ENCODE data around the gene ABCA9. TPM values are rescaled to one million over a fixed set of nuclear protein-coding genes. Genes with fewer than 3 reads are reported as not detected.

ABCA9 gene
- total RNA-seq, 4 donors from 2014 or later = 6.0 to 38.2 (median 8.5) TPM

DNA sequence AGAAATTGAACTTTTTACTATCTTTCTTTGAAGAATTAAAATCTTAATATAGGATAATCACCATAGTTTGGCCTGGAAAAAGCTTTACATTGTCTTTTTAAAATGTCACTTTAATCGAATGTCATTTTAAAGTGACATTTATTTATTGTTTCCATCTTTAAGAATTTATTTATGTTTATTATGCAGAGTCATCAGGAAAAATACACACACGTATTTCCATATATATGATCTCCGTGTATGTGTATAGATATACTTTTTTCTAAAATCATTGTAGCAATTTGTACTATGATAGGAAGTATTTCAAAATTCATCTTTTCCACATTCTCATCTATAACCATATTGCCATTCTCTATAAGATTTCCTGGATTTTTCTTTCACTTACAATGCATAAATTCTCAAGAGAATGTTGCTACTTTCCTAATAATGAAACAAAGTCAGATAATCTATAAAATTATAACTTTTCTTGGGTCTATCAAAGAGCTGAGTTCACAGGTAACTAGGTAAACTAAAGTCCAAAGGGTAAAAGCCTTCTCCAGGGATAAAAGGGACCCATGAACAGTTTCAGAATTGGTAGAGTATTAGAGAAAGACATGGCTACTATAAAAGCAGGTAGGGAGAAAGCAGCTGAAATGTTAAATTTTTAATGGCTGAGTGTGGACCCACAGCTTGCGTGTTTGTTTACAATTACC lies 117.5 kb downstream of the ABCA9 start:
- no peaks in the 10 kb centered on the region for H3K9me3 ChIP-seq
- no peak for TF ChIP-seq POLR2A (IDR thresholded peaks at IDR 0.05)
- TF ChIP-seq, protein P1, sequence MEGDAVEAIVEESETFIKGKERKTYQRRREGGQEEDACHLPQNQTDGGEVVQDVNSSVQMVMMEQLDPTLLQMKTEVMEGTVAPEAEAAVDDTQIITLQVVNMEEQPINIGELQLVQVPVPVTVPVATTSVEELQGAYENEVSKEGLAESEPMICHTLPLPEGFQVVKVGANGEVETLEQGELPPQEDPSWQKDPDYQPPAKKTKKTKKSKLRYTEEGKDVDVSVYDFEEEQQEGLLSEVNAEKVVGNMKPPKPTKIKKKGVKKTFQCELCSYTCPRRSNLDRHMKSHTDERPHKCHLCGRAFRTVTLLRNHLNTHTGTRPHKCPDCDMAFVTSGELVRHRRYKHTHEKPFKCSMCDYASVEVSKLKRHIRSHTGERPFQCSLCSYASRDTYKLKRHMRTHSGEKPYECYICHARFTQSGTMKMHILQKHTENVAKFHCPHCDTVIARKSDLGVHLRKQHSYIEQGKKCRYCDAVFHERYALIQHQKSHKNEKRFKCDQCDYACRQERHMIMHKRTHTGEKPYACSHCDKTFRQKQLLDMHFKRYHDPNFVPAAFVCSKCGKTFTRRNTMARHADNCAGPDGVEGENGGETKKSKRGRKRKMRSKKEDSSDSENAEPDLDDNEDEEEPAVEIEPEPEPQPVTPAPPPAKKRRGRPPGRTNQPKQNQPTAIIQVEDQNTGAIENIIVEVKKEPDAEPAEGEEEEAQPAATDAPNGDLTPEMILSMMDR (IDR thresholded peaks at IDR 0.05 in 4 of 5, conservative IDR thresholded peaks at IDR 0.05 in 1 of 5) = no peak
- ATAC-seq = no peak
- no peak overlapping the region for H3K4me3 ChIP-seq
- in situ Hi-C loops (cut with MboI; ENCODE audit: low sequenced_read_pairs in 4 of 4) = no loop called here
- H3K4me1 ChIP-seq = no peaks in the 10 kb centered on the region
- intact Hi-C loops (cut with DNase I; ENCODE audit: low total_unique reads) = no loop called here
- no peak overlapping the region for H3K27ac ChIP-seq
- no peaks in the 10 kb centered on the region for H3K27me3 ChIP-seq
- H3K36me3 ChIP-seq = no peaks in the 10 kb centered on the region
- no peak for DNase-seq

- Histone ChIP-seq H3K9me3 (no peaks in the 10 kb centered on the region), H3K4me3 (no peak overlapping the region), H3K27ac (no peak overlapping the region), H3K4me1 (no peaks in the 10 kb centered on the region), H3K27me3 (no peaks in the 10 kb centered on the region), H3K36me3 (no peaks in the 10 kb centered on the region)
- in situ Hi-C loops (cut with MboI; ENCODE audit: low sequenced_read_pairs in 4 of 4) (no loop called here), intact Hi-C loops (cut with DNase I; ENCODE audit: low total_unique reads) (no loop called here)
- DNase-seq = no peak
- TF ChIP-seq, protein P1 (IDR thresholded peaks at IDR 0.05 in 4 of 5, conservative IDR thresholded peaks at IDR 0.05 in 1 of 5) = no peak
- TF ChIP-seq POLR2A (IDR thresholded peaks at IDR 0.05) = no peak
- ATAC-seq = no peak
Observed at GRCh38 chr17:68942389-68942788, 118.3 kb downstream of the ABCA9 start.

DNA sequence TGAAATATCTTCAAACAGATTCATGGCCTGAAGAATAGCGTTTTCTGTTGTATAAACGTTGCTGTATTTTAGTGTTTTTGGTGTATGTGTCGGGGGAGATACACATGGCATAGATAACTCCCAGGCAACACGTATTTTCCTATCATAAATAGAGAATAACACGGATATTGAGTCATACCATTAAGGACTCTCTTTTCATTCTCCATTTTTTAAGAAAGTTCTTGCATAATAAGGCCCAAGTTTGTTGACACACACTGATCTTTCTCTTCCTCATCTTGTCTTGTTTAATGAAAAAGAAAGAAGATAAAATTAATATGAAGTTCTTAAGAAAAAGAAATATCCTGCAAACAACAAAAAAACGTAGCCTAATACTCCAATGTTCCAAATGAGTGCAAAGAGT lies 119.0 kb downstream of the ABCA9 start:
- Histone ChIP-seq H3K4me1 (no peaks in the 10 kb centered on the region), H3K9me3 (no peaks in the 10 kb centered on the region), H3K36me3 (no peaks in the 10 kb centered on the region), H3K4me3 (no peak overlapping the region), H3K27ac (no peak overlapping the region), H3K27me3 (no peaks in the 10 kb centered on the region)
- no peak for ATAC-seq
- in situ Hi-C loops (cut with MboI; ENCODE audit: low sequenced_read_pairs in 4 of 4) = no loop called here
- no peak for TF ChIP-seq POLR2A (IDR thresholded peaks at IDR 0.05)
- TF ChIP-seq, protein P1 (IDR thresholded peaks at IDR 0.05 in 4 of 5, conservative IDR thresholded peaks at IDR 0.05 in 1 of 5) = no peak
- intact Hi-C loops (cut with DNase I; ENCODE audit: low total_unique reads) = no loop called here
- no peak for DNase-seq

- ATAC-seq = no peak
- H3K4me1 ChIP-seq = no peaks in the 10 kb centered on the region
Observed at GRCh38 chr17:68939195-68939594, 121.5 kb downstream of the ABCA9 start.

More at GRCh38 chr17:68939195-68939594, 121.5 kb downstream of the ABCA9 start:
- Histone ChIP-seq H3K4me3 (no peak overlapping the region), H3K36me3 (no peaks in the 10 kb centered on the region), H3K27me3 (no peaks in the 10 kb centered on the region), H3K27ac (no peak overlapping the region), H3K9me3 (no peaks in the 10 kb centered on the region)
- TF ChIP-seq, protein P1 (IDR thresholded peaks at IDR 0.05 in 4 of 5, conservative IDR thresholded peaks at IDR 0.05 in 1 of 5) = no peak
- no peak for TF ChIP-seq POLR2A (IDR thresholded peaks at IDR 0.05)
- intact Hi-C loops (cut with DNase I; ENCODE audit: low total_unique reads) (no loop called here), in situ Hi-C loops (cut with MboI; ENCODE audit: low sequenced_read_pairs in 4 of 4) (no loop called here)
- DNase-seq = no peak
